Trophoblast cell (in vitro differentiated cells and primary cell): ENCODE data around the gene MAP3K2.

Source experiments
- DNase-seq, 2 donors: peaks; one replicate each; pipeline ENCODE4 v3.0.0-alpha.2; 2016
- H2AFZ ChIP-seq: 2 replicates; pipeline ENCODE4 v1.6.1; 2013; ENCODE audit warnings: low read length, moderate library complexity, mild to moderate bottlenecking; ENCODE audit not compliant: insufficient read depth, poor library complexity
- H2AK5ac ChIP-seq: 2 replicates; pipeline ENCODE4 v1.6.1; 2013; ENCODE audit warnings: mild to moderate bottlenecking, low read length
- H2BK120ac ChIP-seq: 2 replicates; pipeline ENCODE4 v1.6.1; 2013; ENCODE audit warnings: low read length, mild to moderate bottlenecking, moderate library complexity; ENCODE audit not compliant: insufficient read depth, poor library complexity
- H2BK12ac ChIP-seq: 2 replicates; pipeline ENCODE4 v1.6.1; 2013; ENCODE audit warnings: mild to moderate bottlenecking, low read length, moderate library complexity
- H2BK5ac ChIP-seq: 2 replicates; pipeline ENCODE4 v1.6.1; 2013; ENCODE audit warnings: low read length, low read depth, moderate library complexity, mild to moderate bottlenecking; ENCODE audit not compliant: poor library complexity
- H3K14ac ChIP-seq: 2 replicates; pipeline ENCODE4 v1.6.1; 2013; ENCODE audit warnings: mild to moderate bottlenecking, low read length
- H3K18ac ChIP-seq: 2 replicates; pipeline ENCODE4 v1.6.1; 2013; ENCODE audit warnings: mild to moderate bottlenecking, low read length
- H3K23ac ChIP-seq: 2 replicates; pipeline ENCODE4 v1.6.1; 2013; ENCODE audit warnings: low read length
- H3K27ac ChIP-seq: 2 replicates; pipeline ENCODE4 v1.5.1; 2013; ENCODE audit warnings: low read depth, mild to moderate bottlenecking, inconsistent platforms, low read length, moderate library complexity
- H3K27me3 ChIP-seq: 2 replicates; pipeline ENCODE4 v1.6.1; 2013; ENCODE audit warnings: inconsistent platforms, mild to moderate bottlenecking, low read length, moderate library complexity; ENCODE audit not compliant: insufficient read depth
- H3K36me3 ChIP-seq, 2 experiments: 1 replicate in 1 of 2; 2 replicates in 1 of 2; pipeline ENCODE4 v1.6.1; 2013; ENCODE audit warnings: low read length in 2 of 2, mild to moderate bottlenecking in 2 of 2, moderate library complexity in 1 of 2; ENCODE audit not compliant: insufficient read depth in 2 of 2, control insufficient read depth in 1 of 2
- H3K4ac ChIP-seq: 2 replicates; pipeline ENCODE4 v1.6.1; 2013; ENCODE audit warnings: low read depth, mild to moderate bottlenecking, low read length, moderate library complexity
- H3K4me1 ChIP-seq, 2 experiments: 1 replicate in 1 of 2; 2 replicates in 1 of 2; pipeline ENCODE4 v1.6.1; 2013; ENCODE audit warnings: low read length in 2 of 2, mild to moderate bottlenecking in 2 of 2, moderate library complexity in 1 of 2; ENCODE audit not compliant: insufficient read depth in 2 of 2, control insufficient read depth in 1 of 2
- H3K4me2 ChIP-seq: 2 replicates; pipeline ENCODE4 v1.6.1; 2013; ENCODE audit warnings: inconsistent platforms, mild to moderate bottlenecking, low read length, moderate library complexity
- H3K4me3 ChIP-seq: 2 replicates; pipeline ENCODE4 v1.5.1; 2013; ENCODE audit warnings: mild to moderate bottlenecking, low read depth, low read length, inconsistent platforms
- H3K79me1 ChIP-seq: one replicate; pipeline ENCODE4 v1.6.1; 2013; ENCODE audit warnings: low read length
- H3K79me2 ChIP-seq: 2 replicates; pipeline ENCODE4 v1.6.1; 2013; ENCODE audit warnings: low read length, mild to moderate bottlenecking; ENCODE audit not compliant: control insufficient read depth, insufficient read depth, poor library complexity
- H3K9ac ChIP-seq: 2 replicates; pipeline ENCODE4 v1.6.1; 2013; ENCODE audit warnings: mild to moderate bottlenecking, low read length
- H3K9me3 ChIP-seq: 2 replicates; pipeline ENCODE4 v1.6.1; 2013; ENCODE audit warnings: low read depth, mild to moderate bottlenecking, control low read depth, inconsistent platforms, low read length; ENCODE audit not compliant: insufficient read depth
- H4K12ac ChIP-seq: 2 replicates; pipeline ENCODE4 v1.6.1; 2013; ENCODE audit warnings: low read depth, mild to moderate bottlenecking, low read length, moderate library complexity
- H4K8ac ChIP-seq: 2 replicates; pipeline ENCODE4 v1.6.1; 2013; ENCODE audit warnings: low read depth, mild to moderate bottlenecking, low read length, moderate library complexity
- H4K91ac ChIP-seq: one replicate; pipeline ENCODE4 v1.6.1; 2013; ENCODE audit warnings: low read depth, mild to moderate bottlenecking, low read length, moderate library complexity
- WGBS: extraction: QIAGEN DNeasy Blood & Tissue Kit; methylation state at CpG from one replicate; pipeline ENCODE4 v1.1.7; 2013; ENCODE audit warnings: missing lambda C conversion rate; ENCODE audit not compliant: insufficient read length, insufficient coverage; ENCODE audit errors: extremely low coverage; 5-methylcytosine and 5-hydroxymethylcytosine counted together

Gene MAP3K2

DNA sequence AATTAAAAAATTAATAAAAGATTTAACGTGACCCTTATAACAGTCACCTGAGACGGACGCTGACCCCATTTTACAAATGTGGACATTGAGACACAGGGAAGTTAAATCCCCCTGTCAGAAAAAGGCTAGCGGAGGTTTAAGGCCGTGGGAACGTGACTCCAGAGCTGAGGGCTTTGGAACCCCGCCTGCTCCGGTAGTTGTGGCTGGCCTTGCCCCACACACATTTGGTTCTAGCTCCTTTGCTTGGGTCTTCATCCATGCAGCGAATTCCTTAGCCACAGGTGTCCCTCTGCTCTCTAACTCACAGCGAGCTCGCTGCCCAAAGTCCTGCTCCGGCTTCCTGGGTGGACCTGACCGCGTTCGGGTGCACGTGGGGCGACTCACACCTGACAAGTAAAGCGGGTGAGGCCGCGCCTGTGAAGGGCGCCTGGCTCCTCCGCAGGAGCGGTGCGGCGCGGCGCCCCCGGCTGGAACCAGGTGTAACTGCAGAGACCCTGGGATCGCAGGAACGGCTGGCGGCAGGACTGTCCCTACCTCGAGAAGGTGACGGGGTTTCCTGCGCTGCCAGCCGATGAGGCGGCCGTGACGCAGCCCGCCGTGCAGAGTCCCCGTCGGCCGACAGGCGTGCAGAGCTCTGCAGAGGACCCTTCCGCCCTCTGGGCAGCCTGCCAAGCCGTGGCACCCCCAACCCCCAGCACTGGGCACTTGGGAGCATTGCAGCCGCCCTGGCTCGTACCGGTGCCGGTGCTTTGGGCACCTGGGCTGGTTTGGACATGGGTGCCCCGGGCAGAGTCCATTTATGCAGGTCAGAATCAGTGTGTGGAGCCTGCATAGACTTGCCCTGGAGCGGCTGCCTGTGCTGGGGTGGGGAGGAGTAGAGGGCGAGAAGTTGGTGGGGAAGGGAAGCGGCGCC lies 28.1 kb upstream of the MAP3K2 start:
- no peaks in the 10 kb centered on the region for H3K27me3 ChIP-seq
- no peak overlapping the region for H3K27ac ChIP-seq
- H3K4ac ChIP-seq, result no peak overlapping the region
- no peaks in the 10 kb centered on the region for H3K79me2 ChIP-seq
- no peak overlapping the region for H4K12ac ChIP-seq
- no peak overlapping the region for H2AK5ac ChIP-seq
- no peak overlapping the region for H3K23ac ChIP-seq
- no peaks in the 10 kb centered on the region for H3K9me3 ChIP-seq
- H3K79me1 ChIP-seq, result no peaks in the 10 kb centered on the region
- no peak overlapping the region for H2BK120ac ChIP-seq
- no peak overlapping the region for H3K14ac ChIP-seq
- DNase-seq, result peak; percentile 73 to 83
- H2BK12ac ChIP-seq, result no peak overlapping the region
- H4K91ac ChIP-seq, result no peak overlapping the region
- H3K36me3 ChIP-seq, result no peaks in the 10 kb centered on the region
- H2BK5ac ChIP-seq, result no peak overlapping the region
- peak overlapping the region; percentile 40 for H2AFZ ChIP-seq
- no peak overlapping the region for H3K18ac ChIP-seq
- peak overlapping the region; percentile 3 for H4K8ac ChIP-seq
- peaks cover 8 to 9% of the 10 kb centered on the region in 2 experiments for H3K4me1 ChIP-seq
- no peak overlapping the region for H3K9ac ChIP-seq
- peak overlapping the region; percentile 25 for H3K4me3 ChIP-seq
- H3K4me2 ChIP-seq, result peak overlapping the region; percentile 84
- WGBS, result no CpG with 5 or more reads among the region's 55 CpGs

DNA sequence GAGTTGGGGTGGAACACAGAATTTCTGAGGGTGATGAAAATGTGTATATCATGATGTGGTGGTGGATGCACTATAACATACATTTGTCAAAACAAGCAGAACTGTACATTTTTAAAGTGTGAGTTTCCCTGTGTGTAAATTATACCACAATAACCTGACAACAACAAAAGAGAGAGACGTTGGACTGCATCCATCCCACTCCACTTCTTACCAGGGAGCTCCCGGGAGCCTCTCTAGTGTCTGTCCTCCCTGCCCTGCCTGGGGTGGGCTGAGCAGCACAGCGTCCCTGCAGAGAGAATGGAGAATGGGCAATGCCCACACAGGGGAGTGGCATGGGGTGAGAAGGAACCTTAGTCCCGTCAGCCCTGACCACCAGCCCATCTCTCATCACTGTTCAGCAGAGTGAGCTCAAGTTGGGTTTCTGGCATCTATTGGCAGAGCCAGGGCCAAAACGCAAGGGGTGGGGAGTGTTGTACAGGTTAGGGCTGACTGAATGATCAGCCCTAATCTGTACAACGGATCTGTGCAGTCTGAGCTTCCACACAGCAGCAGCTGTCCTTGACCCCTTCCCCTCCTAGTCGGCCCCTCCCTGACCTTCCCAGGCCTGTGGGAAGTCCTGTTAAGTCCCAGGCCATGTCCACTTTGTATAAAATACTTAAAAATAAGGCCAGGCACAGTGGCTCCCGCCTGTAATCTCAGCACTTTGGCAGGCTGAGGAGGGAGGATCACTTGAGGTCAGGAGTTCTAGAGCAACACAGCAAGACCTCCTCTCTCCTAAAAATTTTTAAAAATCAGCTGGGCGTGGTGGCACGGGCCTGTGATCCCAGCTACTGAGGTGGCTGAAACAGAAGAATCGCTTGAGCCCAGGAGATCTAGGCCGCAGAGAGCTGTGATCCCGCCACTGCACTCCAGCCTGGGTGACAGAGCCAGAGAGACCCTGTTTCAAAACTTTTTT lies 27.1 kb upstream of the MAP3K2 start:
- Histone ChIP-seq H3K9ac (no peak overlapping the region), H2AFZ (no peak overlapping the region), H3K4me1 (peaks cover 8 to 9% of the 10 kb centered on the region in 2 experiments), H3K36me3 (no peaks in the 10 kb centered on the region), H3K4me2 (no peak overlapping the region), H2BK120ac (no peak overlapping the region), H2BK5ac (no peak overlapping the region), H3K79me2 (no peaks in the 10 kb centered on the region), H3K27me3 (no peaks in the 10 kb centered on the region), H3K9me3 (no peaks in the 10 kb centered on the region), H3K14ac (no peak overlapping the region), H3K79me1 (no peaks in the 10 kb centered on the region), H3K23ac (no peak overlapping the region), H4K91ac (no peak overlapping the region), H2BK12ac (no peak overlapping the region), H3K4ac (no peak overlapping the region), H3K18ac (no peak overlapping the region), H4K8ac (no peak overlapping the region), H4K12ac (no peak overlapping the region), H3K4me3 (no peak overlapping the region), H3K27ac (no peak overlapping the region), H2AK5ac (no peak overlapping the region)
- DNase-seq, result no peak
- no CpG with 5 or more reads among the region's 13 CpGs for whole genome bisulfite sequencing

DNA sequence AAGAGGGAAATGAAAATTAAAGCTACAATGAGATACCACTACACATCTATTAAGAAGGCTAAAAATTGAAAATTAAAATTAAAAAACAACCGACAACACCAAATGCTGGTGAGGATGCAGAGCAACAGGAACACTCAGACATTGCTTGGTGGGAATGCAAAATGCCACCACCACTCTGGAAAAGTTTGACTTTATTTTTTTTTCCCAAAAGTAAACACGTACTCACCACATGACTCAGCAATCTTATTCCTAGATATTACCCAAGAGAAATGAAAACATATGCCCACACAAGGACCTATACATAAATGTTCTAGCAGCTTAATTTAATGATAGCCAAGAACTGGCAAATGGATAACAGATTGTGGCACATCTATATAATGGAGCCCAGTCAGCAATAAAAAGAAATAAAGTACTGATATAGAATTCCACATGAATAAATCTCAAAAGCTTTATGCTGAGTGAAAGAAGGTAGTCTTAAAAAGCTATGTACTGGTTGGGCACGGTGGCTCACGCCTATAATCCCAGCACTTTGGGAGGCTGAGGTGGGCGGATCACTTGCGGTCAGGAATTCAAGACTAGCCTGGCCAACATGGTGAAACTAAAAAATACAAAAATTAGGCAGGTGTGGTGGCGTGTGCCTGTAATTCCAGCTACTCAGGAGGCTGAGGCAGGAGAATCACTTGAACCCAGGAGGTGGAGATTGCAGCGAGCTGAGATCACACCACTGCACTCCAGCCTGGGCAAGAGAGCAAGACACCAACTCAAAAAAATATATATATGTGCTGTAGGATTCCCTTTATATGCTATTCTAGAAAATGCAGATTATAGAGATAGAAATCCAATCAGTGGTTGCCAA lies 26.2 kb upstream of the MAP3K2 start:
- H3K9ac ChIP-seq, result no peak overlapping the region
- WGBS, result no CpG with 5 or more reads among the region's 8 CpGs
- no peak overlapping the region for H4K8ac ChIP-seq

DNA sequence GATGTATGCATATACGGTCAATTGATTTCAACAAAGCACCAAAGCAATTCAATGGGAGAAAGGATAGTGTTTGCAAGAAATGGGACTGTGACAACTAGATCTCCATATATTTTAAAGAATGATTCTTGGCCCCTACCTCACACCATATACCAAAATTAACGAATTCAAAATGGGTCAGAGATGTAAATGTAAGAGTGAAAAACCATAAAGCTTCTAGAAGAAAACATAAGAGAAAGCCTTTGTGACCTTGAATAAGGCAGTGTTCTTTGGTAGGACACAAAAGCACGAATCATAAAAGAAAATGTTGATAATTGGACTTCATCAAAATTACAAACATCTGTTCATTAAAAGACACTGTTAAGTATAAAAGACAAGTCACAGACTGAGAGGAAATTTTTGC lies 25.4 kb upstream of the MAP3K2 start:
- no peak overlapping the region for H2BK12ac ChIP-seq
- H3K36me3 ChIP-seq, result peaks cover 0 to 4% of the 10 kb centered on the region in 2 experiments
- no peak for DNase-seq
- no peak overlapping the region for H4K12ac ChIP-seq
- no peak overlapping the region for H3K27ac ChIP-seq
- no peak overlapping the region for H3K14ac ChIP-seq
- H3K4ac ChIP-seq, result no peak overlapping the region
- no peak overlapping the region for H4K8ac ChIP-seq
- H3K27me3 ChIP-seq, result no peaks in the 10 kb centered on the region
- H3K9ac ChIP-seq, result no peak overlapping the region
- H2BK120ac ChIP-seq, result no peak overlapping the region
- H2AK5ac ChIP-seq, result no peak overlapping the region
- peaks cover 9% of the 10 kb centered on the region for H3K79me1 ChIP-seq
- H3K4me2 ChIP-seq, result no peak overlapping the region
- no peak overlapping the region for H2AFZ ChIP-seq
- H3K4me1 ChIP-seq, result peaks cover 14 to 16% of the 10 kb centered on the region in 2 experiments
- H2BK5ac ChIP-seq, result no peak overlapping the region
- no peak overlapping the region for H4K91ac ChIP-seq
- H3K79me2 ChIP-seq, result peaks cover 5% of the 10 kb centered on the region
- H3K23ac ChIP-seq, result no peak overlapping the region
- no peak overlapping the region for H3K4me3 ChIP-seq
- H3K9me3 ChIP-seq, result peaks cover 7% of the 10 kb centered on the region
- H3K18ac ChIP-seq, result no peak overlapping the region
- WGBS, result no CpG with 5 or more reads among the region's 3 CpGs

More for the DNA sequence above, 26.2 kb upstream of the MAP3K2 start:
- no peak overlapping the region for H3K4me3 ChIP-seq
- no peaks in the 10 kb centered on the region for H3K27me3 ChIP-seq
- H2BK5ac ChIP-seq, result no peak overlapping the region
- no peak for DNase-seq
- peaks cover 1% of the 10 kb centered on the region for H3K79me1 ChIP-seq
- peaks cover under 1% of the 10 kb centered on the region for H3K79me2 ChIP-seq
- H2BK12ac ChIP-seq, result no peak overlapping the region
- H2BK120ac ChIP-seq, result no peak overlapping the region
- no peak overlapping the region for H3K27ac ChIP-seq
- H3K36me3 ChIP-seq, result peaks cover 0 to under 1% of the 10 kb centered on the region in 2 experiments
- H4K91ac ChIP-seq, result no peak overlapping the region
- no peak overlapping the region for H3K23ac ChIP-seq
- no peak overlapping the region for H4K12ac ChIP-seq
- H3K4ac ChIP-seq, result no peak overlapping the region
- H3K9me3 ChIP-seq, result peaks cover under 1% of the 10 kb centered on the region
- no peak overlapping the region for H3K18ac ChIP-seq
- no peak overlapping the region for H2AK5ac ChIP-seq
- H3K14ac ChIP-seq, result no peak overlapping the region
- peaks cover 9% of the 10 kb centered on the region in 2 experiments for H3K4me1 ChIP-seq
- no peak overlapping the region for H3K4me2 ChIP-seq
- no peak overlapping the region for H2AFZ ChIP-seq
